ENCODE results near the gene YIPF2. TPM values are rescaled to one million over a fixed set of nuclear protein-coding genes. Genes with fewer than 3 reads are reported as not detected.

Gene YIPF2
- total and polyA plus RNA-seq, 8 donors = 0.58 to 72.3 (median 28.6) TPM

- 68 to 81% (median 77%) methylated on average over 9 to 16 of the region's 16 CpGs for WGBS, 5 donors
- Histone ChIP-seq H3K4me1 (no peaks in the 10 kb centered on the region), H3K27me3 (no peaks in the 10 kb centered on the region), H3K9me3 (no peaks in the 10 kb centered on the region), H3K27ac (no peak overlapping the region), H3K4me3 (no peak overlapping the region), H3K36me3 (peaks cover 53 to 99% (median 96%) of the 10 kb centered on the region in 4 donors)
- intact Hi-C loops (cut with DNase I; ENCODE audit: low total_unique reads) = loop anchor here (10.0 kb wide), 1 partner anchor 46 kb away; the partner anchor contains the start of gene CARM1
- no peak for DNase-seq
- TF ChIP-seq POLR2A (IDR thresholded peaks at IDR 0.05) (no peak), EP300 (IDR thresholded peaks at IDR 0.05) (no peak)
Observed at GRCh38 chr19:10920781-10921180, 7.7 kb downstream of the YIPF2 start.

GRCh38 chr19:10920288-10920655 is 8.2 kb downstream of the YIPF2 start:
- TF ChIP-seq POLR2A (IDR thresholded peaks at IDR 0.05) (no peak), EP300 (IDR thresholded peaks at IDR 0.05) (no peak), CTCF (IDR thresholded peaks at IDR 0.05) (no peak), POLR2AphosphoS5 (IDR thresholded peaks at IDR 0.05) (no peak)
- no peaks in the 10 kb centered on the region for H3K9me3 ChIP-seq
- no peaks in the 10 kb centered on the region for H3K27me3 ChIP-seq
- DNase-seq = no peak
- intact Hi-C loops (cut with DNase I; ENCODE audit: low total_unique reads) = loop anchor here (10.0 kb wide), 1 partner anchor 45 kb away; the partner anchor contains the start of gene CARM1
- 86 to 93% (median 90%) methylated on average over 4 to 10 of the region's 10 CpGs for WGBS, 5 donors
- no peak overlapping the region for H3K4me3 ChIP-seq
- no peak overlapping the region for H3K27ac ChIP-seq
- peaks cover 0 to 4% (median 0%) of the 10 kb centered on the region in 4 donors for H3K4me1 ChIP-seq
- H3K36me3 ChIP-seq = peaks cover 56 to 100% (median 98%) of the 10 kb centered on the region in 4 donors

- Histone ChIP-seq H3K36me3 (peaks cover 56 to 100% (median 98%) of the 10 kb centered on the region in 4 donors), H3K27me3 (no peaks in the 10 kb centered on the region), H3K27ac (no peak overlapping the region), H3K4me1 (peaks cover 0 to 7% (median 0%) of the 10 kb centered on the region in 4 donors), H3K9me3 (no peaks in the 10 kb centered on the region), H3K4me3 (no peak overlapping the region)
- 74 to 79% (median 75%) methylated on average over 18 to 26 of the region's 26 CpGs for WGBS, 5 donors
- TF ChIP-seq POLR2AphosphoS5 (IDR thresholded peaks at IDR 0.05) (no peak), CTCF (IDR thresholded peaks at IDR 0.05) (no peak), POLR2A (IDR thresholded peaks at IDR 0.05) (no peak), EP300 (IDR thresholded peaks at IDR 0.05) (no peak)
- intact Hi-C loops (cut with DNase I; ENCODE audit: low total_unique reads) = loop anchor here (10.0 kb wide), 1 partner anchor 45 kb away; the partner anchor contains the start of gene CARM1
- no peak for DNase-seq
Observed at GRCh38 chr19:10919352-10920287, 8.8 kb downstream of the YIPF2 start.

- Histone ChIP-seq H3K36me3 (peaks cover 46 to 100% (median 98%) of the 10 kb centered on the region in 4 donors), H3K27me3 (no peaks in the 10 kb centered on the region), H3K4me1 (peaks cover 0 to 7% (median 0%) of the 10 kb centered on the region in 4 donors), H3K9me3 (no peaks in the 10 kb centered on the region), H3K27ac (no peak overlapping the region), H3K4me3 (no peak overlapping the region)
- 87 to 94% (median 91%) methylated on average over 11 of the region's 11 CpGs for WGBS, 5 donors
- DNase-seq = no peak
- no peak for TF ChIP-seq POLR2A (IDR thresholded peaks at IDR 0.05)
- TF ChIP-seq EP300 (IDR thresholded peaks at IDR 0.05) = no peak
- no peak for TF ChIP-seq CTCF (IDR thresholded peaks at IDR 0.05)
- no peak for TF ChIP-seq POLR2AphosphoS5 (IDR thresholded peaks at IDR 0.05)
- intact Hi-C loops (cut with DNase I; ENCODE audit: low total_unique reads) = no loop called here
Observed at GRCh38 chr19:10918359-10918758, 10.1 kb downstream of the YIPF2 start.
